Measurements from ENCODE around the gene ORAI1.
"Not testable (repeated sequence)": the region's sequence is repeated elsewhere in the genome, so short reads cannot be mapped to it uniquely, and the experiment has no call there.

ORAI1 gene

GRCh38 chr12:121626087-121626852 is at the start of gene ORAI1:
Gene ORAI1 (plus strand): TSS chr12:121626530.
- DNase-seq: peak; percentile 97

GRCh38 chr12:121576851-121577391 is 49.4 kb upstream of the ORAI1 start:
- DNase-seq: no peak

- DNase-seq: no peak
These were observed 48.7 kb upstream of the ORAI1 start for GRCh38 chr12:121577443-121578180.

GRCh38 chr12:121578230-121579189 is 47.8 kb upstream of the ORAI1 start:
- peak in 1 of 2 experiments; percentile 37 for DNase-seq

GRCh38 chr12:121579190-121579791 is 47.0 kb upstream of the ORAI1 start:
- DNase-seq: peak; percentile 47 to 53

- DNase-seq: peak; percentile 76 to 78
These were observed 46.1 kb upstream of the ORAI1 start for GRCh38 chr12:121579981-121580868.

GRCh38 chr12:121580959-121581685 is 45.2 kb upstream of the ORAI1 start, which contains the start of gene KDM2B:
Gene KDM2B (minus strand): TSS chr12:121581023. CDS start chr12:121580911, 112 bp downstream.
- DNase-seq: peak; percentile 20 to 32

GRCh38 chr12:121581686-121582429 is 44.5 kb upstream of the ORAI1 start:
- DNase-seq: peak in 1 of 2 experiments; percentile 14

GRCh38 chr12:121582583-121583333 is 43.6 kb upstream of the ORAI1 start:
- no peak for DNase-seq

GRCh38 chr12:121583334-121583661 is 43.0 kb upstream of the ORAI1 start:
- DNase-seq: not testable (repeated sequence)

GRCh38 chr12:121584885-121585284 is 41.4 kb upstream of the ORAI1 start:
- DNase-seq: not testable (repeated sequence)

- DNase-seq: peak; percentile 57 to 69
These were observed 35.7 kb upstream of the ORAI1 start for GRCh38 chr12:121590476-121591143.

GRCh38 chr12:121592320-121592719 is 34.0 kb upstream of the ORAI1 start:
- DNase-seq: no peak

GRCh38 chr12:121595520-121595919 is 30.8 kb upstream of the ORAI1 start:
- no peak for DNase-seq

- DNase-seq: no peak
These were observed 29.8 kb upstream of the ORAI1 start for GRCh38 chr12:121596526-121596925.

GRCh38 chr12:121600702-121601336 is 25.5 kb upstream of the ORAI1 start:
- no peak for DNase-seq

GRCh38 chr12:121602766-121603165 is 23.6 kb upstream of the ORAI1 start:
- DNase-seq: no peak

- no peak for DNase-seq
These were observed 22.7 kb upstream of the ORAI1 start for GRCh38 chr12:121603581-121603980.
